SK-N-SH (cell line): ENCODE measurements around the gene MKRN2. TPM values are rescaled to one million over a fixed set of nuclear protein-coding genes. Genes with fewer than 3 reads are reported as not detected.

Experiments used
- CTCF ChIA-PET: fragments of 300-600, 350-600 bp; formaldehyde crosslinking; extraction: SDS; loops from one replicate; lab custom pipeline; 2021; lab: Yijun Ruan, JAX
- POLR2A ChIA-PET: fragments of 350-600 bp; sonication (Branson Sonifier 250); formaldehyde crosslinking; extraction: SDS; loops from one replicate; lab custom pipeline; 2020; ENCODE audit warnings: antibody characterized with exemption, inconsistent platforms; lab: Yijun Ruan, JAX
- DNase-seq: peaks from one replicate; pipeline ENCODE4 v3.0.0; 2012
- H2AFZ ChIP-seq: fragments of 200-600 bp; sonication (generic); 2 replicates; pipeline ENCODE4 v1.8.1; 2016; ENCODE audit warnings: antibody characterized with exemption, mild to moderate bottlenecking, low read depth
- H3F3A ChIP-seq: fragments of 200-600 bp; sonication (generic); replicated peaks from 2 replicates; pipeline ENCODE3; 2016; ENCODE audit warnings: antibody characterized with exemption, mild to moderate bottlenecking; ENCODE audit not compliant: insufficient read depth
- H3K27ac ChIP-seq, 2 experiments: fragments of 200-500 bp in 1 of 2; fragments of 200-600 bp in 1 of 2; sonication (Bioruptor generic) in 1 of 2; sonication (generic), shearing (Covaris generic) in 1 of 2; 2 replicates each; pipeline versions ENCODE4 v1.5.1 to v1.6.1; 2014 to 2016; ENCODE audit warnings: low read depth in 2 of 2, inconsistent platforms in 1 of 2, low read length in 1 of 2, mild to moderate bottlenecking in 1 of 2, mixed read lengths in 1 of 2
- H3K27me3 ChIP-seq: fragments of 200-600 bp; sonication (generic), shearing (Covaris generic); 2 replicates; pipeline ENCODE4 v1.6.1; 2016; ENCODE audit warnings: mixed run types; ENCODE audit not compliant: insufficient read depth
- H3K36me3 ChIP-seq, 2 experiments: fragments of 200-500 bp in 1 of 2; fragments of 200-600 bp in 1 of 2; sonication (Bioruptor generic) in 1 of 2; sonication (generic) in 1 of 2; replicated peaks in 1 of 2; 2 replicates each; pipeline versions ENCODE3 to v1.5.1; 2014 to 2016; ENCODE audit warnings: low read length in 1 of 2, mild to moderate bottlenecking in 1 of 2; ENCODE audit not compliant: insufficient read depth in 2 of 2, control insufficient read depth in 1 of 2
- H3K4me1 ChIP-seq, 2 experiments: fragments of 200-500 bp in 1 of 2; fragments of 200-600 bp in 1 of 2; sonication (Bioruptor generic) in 1 of 2; sonication (generic), shearing (Covaris generic) in 1 of 2; 2 replicates each; pipeline versions ENCODE4 v1.5.1 to v1.6.1; 2014 to 2016; ENCODE audit warnings: low read depth in 1 of 2, low read length in 1 of 2, mixed run types in 1 of 2; ENCODE audit not compliant: insufficient read depth in 2 of 2, control insufficient read depth in 1 of 2
- H3K4me2 ChIP-seq: fragments of 200-600 bp; sonication (generic), shearing (Covaris generic); 2 replicates; pipeline ENCODE4 v1.6.1; 2017; ENCODE audit warnings: mixed run types
- H3K4me3 ChIP-seq, 2 experiments: fragments of 200-500 bp in 1 of 2; fragments of 200-600 bp in 1 of 2; sonication (Bioruptor generic) in 1 of 2; sonication (generic), shearing (Covaris generic) in 1 of 2; 2 replicates each; pipeline versions ENCODE4 v1.5.1 to v1.8.1; 2014 to 2016; ENCODE audit warnings: low read depth in 2 of 2, inconsistent platforms in 1 of 2, low read length in 1 of 2, mild to moderate bottlenecking in 1 of 2, mixed read lengths in 1 of 2, moderate library complexity in 1 of 2
- H3K79me2 ChIP-seq: fragments of 200-600 bp; sonication (generic); 2 replicates; pipeline ENCODE4 v1.8.1; 2017; ENCODE audit warnings: mild to moderate bottlenecking; ENCODE audit not compliant: insufficient read depth
- H3K9ac ChIP-seq: fragments of 200-600 bp; sonication (generic); 2 replicates; pipeline ENCODE4 v1.6.1; 2017; ENCODE audit warnings: mixed run types
- H3K9me2 ChIP-seq: fragments of 200-600 bp; sonication (generic); 2 replicates; pipeline ENCODE4 v1.6.1; 2017; ENCODE audit warnings: mixed run types
- H3K9me3 ChIP-seq: fragments of 200-600 bp; sonication (generic); 2 replicates; pipeline ENCODE4 v1.6.1; 2017; ENCODE audit warnings: mixed run types, mild to moderate bottlenecking, moderate library complexity
- H4K20me1 ChIP-seq: fragments of 200-600 bp; sonication (generic); 2 replicates; pipeline ENCODE4 v1.6.1; 2017; ENCODE audit warnings: mild to moderate bottlenecking, mixed run types; ENCODE audit not compliant: insufficient read depth
- ELF1 ChIP-seq: IDR thresholded peaks from 2 replicates; pipeline ENCODE4 v1.4.0; 2012
- EZH2phosphoT487 ChIP-seq: fragments of 200-600 bp; sonication (generic); IDR thresholded peaks from 2 replicates; pipeline ENCODE4 v1.6.1; 2017; ENCODE audit warnings: low read depth, mixed run types, mild to moderate bottlenecking, antibody characterized with exemption, moderate library complexity, borderline replicate concordance
- FOSL2 ChIP-seq: IDR thresholded peaks from 2 replicates; pipeline ENCODE4 v1.4.0; 2012; ENCODE audit warnings: low read depth, mild to moderate bottlenecking, moderate library complexity, borderline replicate concordance
- FOXJ3 ChIP-seq: sonication (generic); formaldehyde crosslinking; IDR thresholded peaks from 2 replicates; pipeline ENCODE4 v1.5.1; 2020; ENCODE audit warnings: mild to moderate bottlenecking, missing genetic modification reagents
- GABPA ChIP-seq: IDR thresholded peaks from 2 replicates; pipeline ENCODE4 v1.4.0; 2012; ENCODE audit warnings: low read depth, mild to moderate bottlenecking
- JUND ChIP-seq: IDR thresholded peaks from 2 replicates; pipeline ENCODE4 v1.4.0; 2012
- MXI1 ChIP-seq: IDR thresholded peaks from 2 replicates; pipeline ENCODE4 v1.6.1; 2012; ENCODE audit warnings: mild to moderate bottlenecking, low read depth, low read length, improper control_type of control experiment
- NFIC ChIP-seq: IDR thresholded peaks from 2 replicates; pipeline ENCODE4 v1.4.0; 2012; ENCODE audit warnings: borderline replicate concordance
- POLR2AphosphoS5 ChIP-seq: IDR thresholded peaks from 2 replicates; pipeline ENCODE4 v1.6.1; 2012; ENCODE audit warnings: low read depth, low read length
- RAD21 ChIP-seq: IDR thresholded peaks from 2 replicates; pipeline ENCODE4 v1.6.1; 2012; ENCODE audit warnings: mild to moderate bottlenecking, low read length
- RCOR1 ChIP-seq: fragments of 150-350 bp; IDR thresholded peaks from 2 replicates; pipeline ENCODE4 v1.6.1; 2017; ENCODE audit warnings: antibody characterized with exemption, low read length
- SIN3A ChIP-seq: IDR thresholded peaks from 2 replicates; pipeline ENCODE4 v1.6.1; 2012; ENCODE audit warnings: low read depth, mild to moderate bottlenecking, low read length, moderate library complexity, borderline replicate concordance
- TCF12 ChIP-seq: IDR thresholded peaks from 2 replicates; pipeline ENCODE4 v1.4.0; 2012
- WGBS: methylation state at CpG from one replicate; pipeline ENCODE4 v1.1.6; 2017; ENCODE audit warnings: low lambda C conversion rate; 5-methylcytosine and 5-hydroxymethylcytosine counted together
- polyA plus RNA-seq, 3 experiments: library from polyadenylated mRNA; depleted of rRNA; stranded (reverse); fragments of >200 nt; gene quantifications; 2 replicates each; pipeline ENCODE4 v1.2.3, GENCODE V29; 2012
- small RNA-seq, 7 experiments: library from RNA; depleted of rRNA; stranded (forward); fragments of <200 nt; gene quantifications; one replicate each; pipeline ENCODE3, GENCODE V24; 2012
- TF ChIP-seq, protein P1 (sequence below): fragments of 150-350 bp; IDR thresholded peaks from 2 replicates; pipeline ENCODE4 v1.6.1; 2017; ENCODE audit warnings: antibody characterized with exemption, low read length, low read depth, borderline replicate concordance

Gene MKRN2
- polyA plus RNA-seq, 1 of the 3 experiments (the other 2 are of a cell fraction), result 29.8 TPM

GRCh38 chr3:12632523-12632922 lies 75.6 kb downstream of the MKRN2 start:
- Histone ChIP-seq H3K9ac (no peak overlapping the region), H3K9me3 (no peaks in the 10 kb centered on the region), H3K4me2 (no peak overlapping the region), H3K27ac (no peak overlapping the region), H3K9me2 (no peaks in the 10 kb centered on the region), H3K79me2 (peaks cover 100% of the 10 kb centered on the region), H3K4me1 (peaks cover 11% of the 10 kb centered on the region in 2 experiments; a peak in 3 of 4 replicates), H3K27me3 (no peaks in the 10 kb centered on the region), H4K20me1 (peaks cover 90% of the 10 kb centered on the region), H2AFZ (no peak overlapping the region), H3F3A (peaks cover 14% of the 10 kb centered on the region), H3K4me3 (no peak overlapping the region), H3K36me3 (peaks cover 0 to 12% of the 10 kb centered on the region in 2 experiments)
- TF ChIP-seq MXI1 (no peak), JUND (no peak), RCOR1 (no peak), RAD21 (no peak)
- 70% methylated on average over 2 of the region's 2 CpGs for WGBS
- no peak for DNase-seq
- CTCF ChIA-PET, result interaction anchor here (1.5 to 1.8 kb wide), 2 partner anchors 13 to 87 kb away, joined by 4 read pairs; no protein-coding TSS in a partner anchor
- POLR2A ChIA-PET, result no interaction called here

GRCh38 chr3:12633108-12633507 lies 76.2 kb downstream of the MKRN2 start:
- Histone ChIP-seq H3K4me1 (peaks cover 11% of the 10 kb centered on the region in 2 experiments; a peak in 3 of 4 replicates), H3K79me2 (peaks cover 100% of the 10 kb centered on the region), H3F3A (peaks cover 14% of the 10 kb centered on the region), H3K9ac (no peak overlapping the region), H3K9me2 (no peaks in the 10 kb centered on the region), H2AFZ (no peak overlapping the region), H3K4me2 (no peak overlapping the region), H3K27me3 (no peaks in the 10 kb centered on the region), H4K20me1 (peaks cover 90% of the 10 kb centered on the region), H3K36me3 (peaks cover 0 to 13% of the 10 kb centered on the region in 2 experiments), H3K9me3 (no peaks in the 10 kb centered on the region), H3K27ac (no peak overlapping the region), H3K4me3 (no peak overlapping the region)
- DNase-seq, result no peak
- TF ChIP-seq SIN3A (no peak), FOXJ3 (CRISPR knock-in tag) (no peak), EZH2phosphoT487 (no peak), GABPA (no peak), ELF1 (no peak), RAD21 (no peak), FOSL2 (no peak), TCF12 (no peak), NFIC (no peak), POLR2AphosphoS5 (no peak)
- TF ChIP-seq, protein P1, sequence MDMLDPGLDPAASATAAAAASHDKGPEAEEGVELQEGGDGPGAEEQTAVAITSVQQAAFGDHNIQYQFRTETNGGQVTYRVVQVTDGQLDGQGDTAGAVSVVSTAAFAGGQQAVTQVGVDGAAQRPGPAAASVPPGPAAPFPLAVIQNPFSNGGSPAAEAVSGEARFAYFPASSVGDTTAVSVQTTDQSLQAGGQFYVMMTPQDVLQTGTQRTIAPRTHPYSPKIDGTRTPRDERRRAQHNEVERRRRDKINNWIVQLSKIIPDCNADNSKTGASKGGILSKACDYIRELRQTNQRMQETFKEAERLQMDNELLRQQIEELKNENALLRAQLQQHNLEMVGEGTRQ, result no peak
- ChIA-PET CTCF (interaction anchor here (1.5 to 1.8 kb wide), 2 partner anchors 12 to 87 kb away, joined by 4 read pairs; no protein-coding TSS in a partner anchor), POLR2A (no interaction called here)
- 95% methylated on average over 4 of the region's 4 CpGs for WGBS

Small RNA genes lying within 50 kb of the gene (small RNA-seq; reads per million reads assigned to genes)
- gene RF00017 (0 reads per million in 7 experiments), gene RNA5SP123 (0 to 0.21 (median 0) reads per million in 7 experiments), gene RNU6-377P (0 to 2.3 (median 0) reads per million in 7 experiments)

Other genes with a start within 250 kb of the MKRN2 start
- 13.0 and 18.6 TPM in 2 replicates for gene TSEN2, start 72.6 kb upstream of the MKRN2 start, polyA plus RNA-seq (2012; rRNA removed)
- not detected in 2 replicates for gene MKRN2OS, start 11.6 kb upstream of the MKRN2 start, polyA plus RNA-seq (2012; rRNA removed)
- gene RAF1, start 107.0 kb downstream of the MKRN2 start, polyA plus RNA-seq (2012; rRNA removed), result 58.7 and 82.3 TPM in 2 replicates
- 0.05 and 0.11 TPM in 2 replicates for gene TMEM40, start 202.2 kb downstream of the MKRN2 start, polyA plus RNA-seq (2012; rRNA removed)
- gene CAND2, start 239.6 kb downstream of the MKRN2 start, polyA plus RNA-seq (2012; rRNA removed), result 1.5 TPM in 2 replicates